ENCODE data around the gene NAV2. TPM values are rescaled to one million over a fixed set of nuclear protein-coding genes. Genes with fewer than 3 reads are reported as not detected.
A peak's percentile ranks its signal among the peaks of the same experiment; 100 is the strongest.

NAV2 gene
- total and polyA plus RNA-seq, 5 experiments from 2014 or later: 0.06 to 4.2 (median 1.1) TPM; not detected in 1

DNA sequence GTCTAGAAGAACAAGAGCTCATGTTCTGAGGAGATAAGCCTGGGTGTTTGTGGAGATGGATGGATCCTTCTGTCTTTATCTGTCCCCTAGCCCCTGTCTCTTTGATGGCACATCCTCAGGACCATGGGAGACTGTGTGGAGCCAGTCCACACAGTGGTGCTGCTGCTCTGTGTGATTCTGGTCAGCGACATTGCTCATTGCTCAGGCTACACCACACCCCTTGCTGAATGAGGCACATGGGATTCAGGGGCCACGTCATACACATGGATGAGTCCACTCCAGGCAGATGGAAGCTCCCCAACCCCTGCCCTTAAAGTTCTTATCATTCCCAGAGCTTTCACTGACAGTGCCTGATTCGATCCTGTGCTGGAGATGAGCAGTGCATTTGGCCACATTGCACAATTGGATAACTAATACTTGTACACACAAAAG, 222.2 kb downstream of the NAV2 start:
- peaks cover 0 to 2% (median 0%) of the 10 kb centered on the region in 4 donors for H3K4me1 Mint-ChIP-seq
- no peaks in the 10 kb centered on the region for H3K36me3 Mint-ChIP-seq
- DNase-seq: no peak
- POLR2A ChIA-PET: no interaction called here
- no peak overlapping the region for H3K4me3 Mint-ChIP-seq
- H3K27ac Mint-ChIP-seq: no peak overlapping the region
- H3K27me3 Mint-ChIP-seq: peaks cover 4 to 12% (median 8%) of the 10 kb centered on the region in 5 donors
- no peaks in the 10 kb centered on the region for H3K9me3 Mint-ChIP-seq
- no peak for ATAC-seq

DNA sequence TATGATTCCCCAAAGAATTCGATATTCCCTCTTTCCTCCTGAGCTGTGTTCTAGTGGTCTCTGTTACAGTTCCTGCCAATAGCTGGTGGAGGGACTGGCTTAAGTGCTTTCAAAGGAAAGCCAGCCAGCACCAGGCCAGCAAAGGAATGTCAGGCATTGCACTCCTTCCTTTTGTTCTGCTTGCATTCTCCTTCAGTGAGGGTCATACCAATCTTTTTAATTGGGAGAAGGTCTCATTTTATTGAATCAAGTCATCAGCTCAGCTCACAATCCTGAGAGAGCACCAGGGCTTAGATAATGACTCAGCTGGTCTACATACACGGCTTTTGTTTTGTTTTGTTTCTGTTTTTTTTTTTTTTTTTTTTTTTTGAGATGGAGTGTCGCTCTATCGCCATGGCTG, 222.9 kb downstream of the NAV2 start:
- Mint-ChIP-seq H3K27me3 (peaks cover 4 to 12% (median 7%) of the 10 kb centered on the region in 5 donors), H3K4me3 (no peak overlapping the region), H3K27ac (no peak overlapping the region), H3K4me1 (peaks cover 0 to 2% (median 0%) of the 10 kb centered on the region in 4 donors), H3K9me3 (no peaks in the 10 kb centered on the region), H3K36me3 (no peaks in the 10 kb centered on the region)
- ATAC-seq: no peak
- no peak for DNase-seq
- POLR2A ChIA-PET: no interaction called here

- Mint-ChIP-seq H3K4me1 (peaks cover 0 to 2% (median 0%) of the 10 kb centered on the region in 4 donors), H3K9me3 (no peaks in the 10 kb centered on the region), H3K27ac (no peak overlapping the region), H3K4me3 (no peak overlapping the region), H3K27me3 (peaks cover 0 to 10% (median 4%) of the 10 kb centered on the region in 5 donors), H3K36me3 (peaks cover 0 to 2% (median 0%) of the 10 kb centered on the region in 3 donors)
- no peak for ATAC-seq
- POLR2A ChIA-PET: no interaction called here
- no peak for DNase-seq
These were observed 223.8 kb downstream of the NAV2 start for GRCh38 chr11:19936461-19936860.

- Mint-ChIP-seq H3K9me3 (no peaks in the 10 kb centered on the region), H3K36me3 (peaks cover 0 to 2% (median 0%) of the 10 kb centered on the region in 3 donors), H3K4me1 (peaks cover 0 to 2% (median 0%) of the 10 kb centered on the region in 4 donors), H3K4me3 (no peak overlapping the region), H3K27me3 (peaks cover 0 to 4% (median 2%) of the 10 kb centered on the region in 5 donors), H3K27ac (no peak overlapping the region)
- POLR2A ChIA-PET: no interaction called here
- DNase-seq: peak in 1 of 10 donors; percentile 10
- ATAC-seq: no peak
These were observed 225.7 kb downstream of the NAV2 start for GRCh38 chr11:19938169-19938856.

- no peak for ATAC-seq
- Mint-ChIP-seq H3K27me3 (peaks cover 0 to 4% (median 4%) of the 10 kb centered on the region in 5 donors), H3K9me3 (no peaks in the 10 kb centered on the region), H3K4me3 (no peak overlapping the region), H3K27ac (no peak overlapping the region), H3K4me1 (peaks cover 0 to 2% (median 0%) of the 10 kb centered on the region in 4 donors), H3K36me3 (peaks cover 0 to 2% (median 0%) of the 10 kb centered on the region in 3 donors)
- no peak for DNase-seq
- POLR2A ChIA-PET: no interaction called here
These were observed 226.2 kb downstream of the NAV2 start for GRCh38 chr11:19938866-19939265.

DNA sequence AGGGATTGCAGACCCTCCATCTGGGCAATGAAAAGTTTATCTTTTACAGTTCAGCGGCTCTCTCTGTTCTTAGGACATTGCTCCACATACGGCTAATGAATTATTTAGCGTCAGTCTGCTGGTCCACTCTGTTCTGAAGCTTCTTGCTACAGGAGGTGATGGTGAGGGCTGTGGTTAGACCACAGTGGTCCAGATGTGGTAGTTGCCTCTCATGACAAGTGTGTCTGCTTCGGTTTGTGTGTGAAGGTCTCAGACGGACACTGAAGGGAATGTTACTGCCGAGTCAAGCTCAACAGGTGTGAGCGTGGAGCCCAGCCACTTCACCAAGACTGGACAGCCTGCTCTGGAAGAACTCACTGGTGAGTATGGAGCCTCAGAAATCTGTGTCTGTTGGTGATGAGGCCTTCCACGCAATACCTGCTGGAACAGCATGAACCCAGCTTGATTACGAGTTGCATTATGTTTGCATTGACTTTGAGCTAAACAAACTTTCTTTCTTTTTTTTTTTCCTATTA, 226.8 kb downstream of the NAV2 start:
- DNase-seq (no peak), ATAC-seq (no peak)
- H3K4me1 Mint-ChIP-seq: peaks cover 0 to 2% (median 0%) of the 10 kb centered on the region in 4 donors
- POLR2A ChIA-PET: no interaction called here
- H3K9me3 Mint-ChIP-seq: no peaks in the 10 kb centered on the region
- peaks cover 0 to 2% (median 0%) of the 10 kb centered on the region in 3 donors for H3K36me3 Mint-ChIP-seq
- peak overlapping the region in 1 of 10 donors; percentile 19 for H3K27ac Mint-ChIP-seq
- H3K4me3 Mint-ChIP-seq: no peak overlapping the region
- H3K27me3 Mint-ChIP-seq: peaks cover 2 to 7% (median 4%) of the 10 kb centered on the region in 5 donors

DNA sequence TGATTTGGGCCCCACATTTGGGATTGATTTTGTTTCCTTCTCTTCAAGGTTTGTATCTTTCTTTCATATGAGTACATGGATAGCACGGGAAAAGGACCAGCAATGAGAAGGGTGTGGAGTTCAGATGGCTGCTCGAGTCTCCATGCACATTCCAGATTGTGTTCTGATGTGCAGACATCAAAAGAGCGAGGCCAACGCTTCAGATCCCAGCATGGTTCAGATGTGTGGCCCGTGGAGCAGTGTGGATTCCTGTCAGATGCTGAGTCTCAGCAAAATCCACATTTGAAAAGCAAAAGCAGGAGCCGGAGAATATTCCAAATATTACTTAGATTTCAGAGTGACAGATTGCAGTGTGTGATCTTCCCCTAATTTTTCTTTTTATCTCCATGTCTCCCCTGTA, 228.2 kb downstream of the NAV2 start:
- no peak for ATAC-seq
- no peak overlapping the region for H3K27ac Mint-ChIP-seq
- H3K9me3 Mint-ChIP-seq: no peaks in the 10 kb centered on the region
- H3K4me3 Mint-ChIP-seq: no peak overlapping the region
- peaks cover 0 to 2% (median 0%) of the 10 kb centered on the region in 3 donors for H3K36me3 Mint-ChIP-seq
- DNase-seq: no peak
- peaks cover 4 to 17% (median 11%) of the 10 kb centered on the region in 5 donors for H3K27me3 Mint-ChIP-seq
- peaks cover 0 to 2% (median 0%) of the 10 kb centered on the region in 4 donors for H3K4me1 Mint-ChIP-seq
- POLR2A ChIA-PET: no interaction called here

GRCh38 chr11:19946681-19947080, 234.0 kb downstream of the NAV2 start:
- ATAC-seq: no peak
- POLR2A ChIA-PET: no interaction called here
- peaks cover 0 to 4% (median 4%) of the 10 kb centered on the region in 4 donors for H3K4me1 Mint-ChIP-seq

DNA sequence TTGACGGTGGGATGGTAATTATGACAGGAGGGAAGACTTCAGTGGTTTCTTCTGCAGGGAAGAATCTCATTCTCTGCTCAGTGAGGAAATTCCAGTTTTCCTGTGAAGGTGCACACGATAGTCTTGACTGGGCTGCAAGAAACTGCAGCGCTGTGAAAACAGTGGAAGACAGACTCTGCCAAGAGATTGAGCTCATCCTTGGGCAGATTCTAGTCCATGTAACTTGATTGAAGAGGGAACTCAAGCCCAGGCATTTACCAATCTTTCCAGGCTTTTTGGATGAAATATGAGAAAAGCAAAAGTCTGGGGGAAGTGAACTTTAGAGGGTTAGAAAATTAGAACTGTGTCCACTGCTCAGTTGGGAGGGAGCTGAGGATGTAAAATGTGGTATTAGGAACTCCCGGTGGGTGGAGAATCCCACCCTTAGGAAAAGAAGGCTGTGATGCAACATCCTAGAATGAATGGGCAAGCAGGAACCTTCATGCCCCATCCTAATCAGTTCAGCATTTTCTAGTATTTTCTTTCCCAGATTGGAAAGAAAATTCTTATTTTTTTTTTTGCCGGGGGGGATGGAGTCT, 235.0 kb downstream of the NAV2 start:
- H3K4me3 Mint-ChIP-seq: no peak overlapping the region
- no peak for DNase-seq
- no peak overlapping the region for H3K27ac Mint-ChIP-seq
- H3K4me1 Mint-ChIP-seq: peaks cover 2 to 10% (median 8%) of the 10 kb centered on the region in 4 donors
- no peak for ATAC-seq
- POLR2A ChIA-PET: no interaction called here
- peaks cover 0 to 3% (median 0%) of the 10 kb centered on the region in 3 donors for H3K36me3 Mint-ChIP-seq
- H3K27me3 Mint-ChIP-seq: peaks cover 2 to 44% (median 24%) of the 10 kb centered on the region in 5 donors
- H3K9me3 Mint-ChIP-seq: no peaks in the 10 kb centered on the region

More at GRCh38 chr11:19946681-19947080, 234.0 kb downstream of the NAV2 start:
- Mint-ChIP-seq H3K27ac (no peak overlapping the region), H3K9me3 (no peaks in the 10 kb centered on the region), H3K27me3 (peaks cover 2 to 44% (median 24%) of the 10 kb centered on the region in 5 donors), H3K4me3 (no peak overlapping the region), H3K36me3 (peaks cover 0 to 3% (median 0%) of the 10 kb centered on the region in 3 donors)
- no peak for DNase-seq

DNA sequence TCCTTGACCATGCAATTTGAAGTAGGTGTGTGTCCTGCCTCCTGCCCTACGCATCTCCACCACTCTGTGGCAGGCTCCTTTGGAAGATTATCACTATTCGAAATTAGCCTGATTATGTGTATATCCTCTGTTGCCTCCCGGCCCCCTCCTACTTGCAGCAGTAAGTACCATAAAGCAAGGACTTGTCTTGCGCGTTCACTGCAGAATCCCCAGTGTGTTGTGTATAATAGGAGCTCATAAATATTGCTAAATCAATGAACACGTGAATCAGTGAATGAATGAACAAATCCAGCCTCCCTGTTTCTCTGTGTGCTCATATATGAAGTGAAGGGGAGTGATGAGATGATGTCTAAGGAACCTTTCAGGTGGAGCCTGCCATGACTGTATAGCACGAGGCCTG, 237.0 kb downstream of the NAV2 start:
- peaks cover 2 to 10% (median 8%) of the 10 kb centered on the region in 4 donors for H3K4me1 Mint-ChIP-seq
- H3K9me3 Mint-ChIP-seq: no peaks in the 10 kb centered on the region
- H3K27me3 Mint-ChIP-seq: peaks cover 5 to 46% (median 25%) of the 10 kb centered on the region in 5 donors
- peaks cover 0 to 3% (median 0%) of the 10 kb centered on the region in 3 donors for H3K36me3 Mint-ChIP-seq
- no peak overlapping the region for H3K4me3 Mint-ChIP-seq
- POLR2A ChIA-PET: no interaction called here
- no peak for ATAC-seq
- H3K27ac Mint-ChIP-seq: no peak overlapping the region
- no peak for DNase-seq

GRCh38 chr11:19951558-19952115, 239.0 kb downstream of the NAV2 start:
- Mint-ChIP-seq H3K36me3 (peaks cover 0 to 3% (median 0%) of the 10 kb centered on the region in 3 donors), H3K4me3 (peak overlapping the region in 9 of 10 donors; percentile 38 to 78 (median 70)), H3K9me3 (no peaks in the 10 kb centered on the region), H3K27ac (no peak overlapping the region), H3K27me3 (peaks cover 5 to 35% (median 27%) of the 10 kb centered on the region in 5 donors), H3K4me1 (peaks cover 2 to 10% (median 8%) of the 10 kb centered on the region in 4 donors)
- peak in 3 of 10 donors; percentile 33 to 43 (median 43) for DNase-seq
- POLR2A ChIA-PET: no interaction called here
- ATAC-seq: peak in 1 of 2 donors; percentile 39

DNA sequence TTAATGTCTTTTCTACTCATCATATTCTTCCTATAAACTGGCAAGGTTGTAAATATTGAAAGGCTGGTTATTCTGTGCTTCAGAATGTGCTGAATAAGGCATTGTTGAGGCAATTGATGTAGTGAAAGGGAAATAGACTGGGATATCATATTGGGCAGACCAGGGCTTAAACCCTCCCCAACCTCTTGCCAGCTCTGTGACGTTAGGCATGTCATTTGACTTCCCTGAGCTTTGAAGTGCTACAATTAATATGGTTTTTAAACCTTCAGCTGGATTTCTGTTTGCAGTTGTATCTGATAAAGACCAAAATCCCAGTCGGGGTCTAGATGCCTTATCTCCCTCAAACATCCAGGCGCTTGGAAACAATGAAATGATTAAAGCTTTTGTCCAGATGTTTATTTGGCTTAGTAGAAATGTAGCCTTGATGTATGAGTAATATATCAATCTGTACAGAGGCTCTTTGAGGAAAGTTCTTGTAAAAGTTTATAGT, 239.5 kb downstream of the NAV2 start:
- peaks cover 0 to 3% (median 0%) of the 10 kb centered on the region in 3 donors for H3K36me3 Mint-ChIP-seq
- peaks cover 5 to 33% (median 27%) of the 10 kb centered on the region in 5 donors for H3K27me3 Mint-ChIP-seq
- DNase-seq (no peak), ATAC-seq (no peak)
- H3K27ac Mint-ChIP-seq: no peak overlapping the region
- POLR2A ChIA-PET: no interaction called here
- no peaks in the 10 kb centered on the region for H3K9me3 Mint-ChIP-seq
- H3K4me3 Mint-ChIP-seq: peak overlapping the region in 7 of 10 donors; percentile 59 to 78 (median 71)
- H3K4me1 Mint-ChIP-seq: peaks cover 2 to 10% (median 8%) of the 10 kb centered on the region in 4 donors
